GM06990 (cell line): ENCODE data around the gene ANKMY1.

Experiments
- DNase-seq: peaks from one replicate; pipeline ENCODE4 v3.0.0-alpha.2; 2011; ENCODE audit not compliant: insufficient read length; ENCODE audit errors: extremely low read depth
- H3K27me3 ChIP-seq: replicated peaks from 2 replicates; pipeline ENCODE4 v1.6.0; 2011; ENCODE audit warnings: low read length; ENCODE audit not compliant: control insufficient read depth, insufficient read depth
- H3K36me3 ChIP-seq: 2 replicates; pipeline ENCODE4 v1.5.1; 2011; ENCODE audit warnings: low read length; ENCODE audit not compliant: control insufficient read depth, insufficient read depth
- H3K4me3 ChIP-seq: replicated peaks from 2 replicates; pipeline ENCODE4 v1.5.1; 2011; ENCODE audit warnings: low read depth, mild to moderate bottlenecking, control low read depth, low read length
- TF ChIP-seq, protein P1 (sequence below): IDR thresholded peaks from 2 replicates; pipeline ENCODE4 v1.5.1; 2011; ENCODE audit warnings: low read length, control low read depth, mild to moderate bottlenecking, inconsistent platforms; ENCODE audit not compliant: insufficient read depth, poor library complexity, severe bottlenecking

ANKMY1 gene

DNA sequence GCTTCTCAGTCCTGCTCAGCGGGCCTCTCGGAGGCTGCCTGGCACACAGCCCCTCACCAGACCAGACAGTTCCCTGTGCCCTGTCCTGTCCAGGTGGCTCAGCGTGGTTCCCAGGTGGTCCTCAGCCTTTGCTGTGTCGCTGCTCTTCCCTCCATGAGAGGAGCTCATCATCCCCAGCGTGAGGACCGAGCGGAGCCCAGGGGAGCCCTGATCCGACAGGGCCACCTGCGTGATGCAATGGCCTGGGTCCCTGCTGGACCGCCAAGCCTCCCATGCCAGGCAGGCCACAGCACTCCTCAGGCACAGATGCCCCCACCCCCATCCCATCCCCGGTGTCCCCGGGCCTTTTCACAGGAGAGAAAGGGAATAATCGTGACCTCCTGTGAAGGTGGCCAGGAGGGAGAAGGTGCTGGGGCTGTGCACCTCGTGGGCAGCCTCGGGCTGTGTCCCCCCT, 118.1 kb downstream of the ANKMY1 start:
- TF ChIP-seq, protein P1, sequence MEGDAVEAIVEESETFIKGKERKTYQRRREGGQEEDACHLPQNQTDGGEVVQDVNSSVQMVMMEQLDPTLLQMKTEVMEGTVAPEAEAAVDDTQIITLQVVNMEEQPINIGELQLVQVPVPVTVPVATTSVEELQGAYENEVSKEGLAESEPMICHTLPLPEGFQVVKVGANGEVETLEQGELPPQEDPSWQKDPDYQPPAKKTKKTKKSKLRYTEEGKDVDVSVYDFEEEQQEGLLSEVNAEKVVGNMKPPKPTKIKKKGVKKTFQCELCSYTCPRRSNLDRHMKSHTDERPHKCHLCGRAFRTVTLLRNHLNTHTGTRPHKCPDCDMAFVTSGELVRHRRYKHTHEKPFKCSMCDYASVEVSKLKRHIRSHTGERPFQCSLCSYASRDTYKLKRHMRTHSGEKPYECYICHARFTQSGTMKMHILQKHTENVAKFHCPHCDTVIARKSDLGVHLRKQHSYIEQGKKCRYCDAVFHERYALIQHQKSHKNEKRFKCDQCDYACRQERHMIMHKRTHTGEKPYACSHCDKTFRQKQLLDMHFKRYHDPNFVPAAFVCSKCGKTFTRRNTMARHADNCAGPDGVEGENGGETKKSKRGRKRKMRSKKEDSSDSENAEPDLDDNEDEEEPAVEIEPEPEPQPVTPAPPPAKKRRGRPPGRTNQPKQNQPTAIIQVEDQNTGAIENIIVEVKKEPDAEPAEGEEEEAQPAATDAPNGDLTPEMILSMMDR, result no peak
- Histone ChIP-seq H3K4me3 (no peak overlapping the region), H3K36me3 (no peaks in the 10 kb centered on the region), H3K27me3 (peaks cover 1% of the 10 kb centered on the region; the same call in 1 of the 2 replicates)
- DNase-seq, result no peak

DNA sequence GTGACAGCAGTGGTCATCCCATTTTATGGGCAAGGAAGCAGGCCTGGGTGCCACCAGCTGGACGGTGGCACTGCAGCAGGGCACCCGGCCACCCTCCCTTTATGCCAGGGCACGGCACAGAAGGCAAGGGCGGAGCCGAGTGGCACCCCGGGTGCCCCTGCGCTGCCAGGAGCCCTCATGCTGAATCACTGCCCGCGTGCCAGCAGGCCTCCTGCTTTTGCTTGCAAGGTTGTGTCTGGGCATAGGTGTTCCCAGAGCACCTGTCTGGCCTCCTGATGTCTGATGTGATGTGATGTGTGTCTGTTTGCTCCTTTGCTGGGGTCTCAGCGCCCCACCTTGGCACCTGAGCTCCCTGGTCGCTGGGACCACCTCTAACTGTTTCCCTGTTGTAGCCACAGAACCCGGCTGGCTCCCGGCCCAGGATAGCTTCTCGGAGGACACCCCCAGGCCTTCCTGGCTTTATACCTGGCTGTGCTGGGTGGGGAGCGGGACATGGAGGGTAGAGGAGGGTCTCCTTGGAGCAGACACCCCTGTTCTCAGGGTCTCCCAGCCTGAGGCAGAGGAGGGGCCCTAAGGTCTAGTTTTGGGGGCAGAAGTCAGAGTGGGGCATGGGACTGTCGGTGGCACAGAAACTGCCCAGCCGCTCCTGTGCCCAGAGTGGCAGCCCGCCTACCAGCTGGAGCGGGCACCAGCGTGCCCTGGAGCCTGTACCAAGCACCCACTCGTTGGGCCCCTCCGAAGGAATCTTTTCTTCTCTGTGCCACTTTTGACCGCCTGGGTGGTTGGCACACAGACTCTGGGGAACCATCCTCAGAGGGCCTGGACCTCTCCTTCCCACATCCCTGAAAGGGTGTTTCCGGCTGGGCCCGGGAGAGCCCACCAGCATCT, 118.7 kb downstream of the ANKMY1 start:
- TF ChIP-seq, protein P1, result no peak
- Histone ChIP-seq H3K36me3 (no peaks in the 10 kb centered on the region), H3K27me3 (peaks cover 1% of the 10 kb centered on the region; the same call in 1 of the 2 replicates), H3K4me3 (no peak overlapping the region)
- DNase-seq, result no peak

DNA sequence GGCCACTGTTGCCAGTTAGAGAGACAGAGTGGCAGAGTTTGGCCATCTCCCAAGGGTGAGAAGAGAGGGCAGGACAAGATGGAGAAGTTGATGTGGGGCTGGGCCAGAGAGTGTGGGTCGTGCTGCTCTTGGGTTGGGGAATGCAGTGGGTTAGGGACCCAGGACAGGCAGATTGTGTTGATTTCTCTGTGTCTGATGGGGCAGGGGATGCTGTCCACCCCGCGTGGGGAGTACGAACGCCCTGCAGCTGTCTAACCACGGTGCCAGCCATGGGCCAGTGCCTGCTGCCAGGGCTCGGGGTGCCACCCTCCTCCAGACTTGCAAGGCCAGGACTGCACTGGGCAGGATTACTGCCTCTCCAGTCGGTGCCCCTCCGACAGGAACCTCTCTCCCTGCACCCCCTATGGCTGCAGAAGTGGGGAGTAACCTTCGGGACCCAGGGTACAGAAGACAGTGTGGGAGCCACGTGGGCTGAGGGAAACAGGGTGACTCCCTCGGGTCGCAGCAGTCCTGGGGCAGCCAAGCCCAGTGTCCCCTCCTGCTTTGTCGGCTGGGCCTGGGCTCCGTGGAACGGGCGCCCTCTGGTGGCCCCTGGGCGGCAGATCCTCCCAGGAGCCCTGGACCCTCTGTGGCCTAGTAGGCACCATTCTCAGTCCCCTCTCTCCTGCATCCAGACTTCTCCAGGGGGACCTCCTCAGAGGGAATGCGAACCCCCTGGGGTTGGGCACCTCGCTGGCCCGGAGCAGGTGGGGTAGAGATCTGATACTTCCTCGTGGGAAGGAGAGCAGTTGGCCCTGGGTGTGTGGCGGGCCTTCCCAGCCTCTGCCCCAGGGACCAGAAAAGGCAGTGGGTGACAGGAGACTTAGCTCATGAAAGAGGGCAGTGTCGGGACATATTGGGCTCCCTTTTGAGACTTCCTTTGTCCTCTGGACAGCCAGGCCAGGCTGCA, 119.7 kb downstream of the ANKMY1 start:
- H3K36me3 ChIP-seq, result no peaks in the 10 kb centered on the region
- TF ChIP-seq, protein P1, result peak; percentile 95
- H3K4me3 ChIP-seq, result no peak overlapping the region
- peak; percentile 56 for DNase-seq
- peaks cover 1% of the 10 kb centered on the region; the same call in 1 of the 2 replicates for H3K27me3 ChIP-seq

DNA sequence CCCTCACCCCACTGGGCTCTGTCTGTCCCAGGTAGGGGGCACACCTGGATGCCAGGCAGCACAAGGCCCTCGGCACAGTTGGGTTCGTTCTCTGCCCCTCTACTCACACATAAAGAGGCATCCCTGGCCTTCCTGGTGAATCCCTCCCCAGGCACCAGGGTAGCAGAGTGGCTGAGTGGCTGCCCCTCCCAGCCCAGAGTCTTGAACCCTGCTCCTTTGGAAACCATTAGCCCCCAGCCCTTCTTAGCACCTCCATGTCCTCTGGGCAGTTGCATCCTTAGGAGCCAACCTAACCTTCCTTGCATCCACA, 120.3 kb downstream of the ANKMY1 start:
- TF ChIP-seq, protein P1, result no peak
- Histone ChIP-seq H3K27me3 (peaks cover 1% of the 10 kb centered on the region; the same call in 1 of the 2 replicates), H3K36me3 (no peaks in the 10 kb centered on the region), H3K4me3 (no peak overlapping the region)
- no peak for DNase-seq

DNA sequence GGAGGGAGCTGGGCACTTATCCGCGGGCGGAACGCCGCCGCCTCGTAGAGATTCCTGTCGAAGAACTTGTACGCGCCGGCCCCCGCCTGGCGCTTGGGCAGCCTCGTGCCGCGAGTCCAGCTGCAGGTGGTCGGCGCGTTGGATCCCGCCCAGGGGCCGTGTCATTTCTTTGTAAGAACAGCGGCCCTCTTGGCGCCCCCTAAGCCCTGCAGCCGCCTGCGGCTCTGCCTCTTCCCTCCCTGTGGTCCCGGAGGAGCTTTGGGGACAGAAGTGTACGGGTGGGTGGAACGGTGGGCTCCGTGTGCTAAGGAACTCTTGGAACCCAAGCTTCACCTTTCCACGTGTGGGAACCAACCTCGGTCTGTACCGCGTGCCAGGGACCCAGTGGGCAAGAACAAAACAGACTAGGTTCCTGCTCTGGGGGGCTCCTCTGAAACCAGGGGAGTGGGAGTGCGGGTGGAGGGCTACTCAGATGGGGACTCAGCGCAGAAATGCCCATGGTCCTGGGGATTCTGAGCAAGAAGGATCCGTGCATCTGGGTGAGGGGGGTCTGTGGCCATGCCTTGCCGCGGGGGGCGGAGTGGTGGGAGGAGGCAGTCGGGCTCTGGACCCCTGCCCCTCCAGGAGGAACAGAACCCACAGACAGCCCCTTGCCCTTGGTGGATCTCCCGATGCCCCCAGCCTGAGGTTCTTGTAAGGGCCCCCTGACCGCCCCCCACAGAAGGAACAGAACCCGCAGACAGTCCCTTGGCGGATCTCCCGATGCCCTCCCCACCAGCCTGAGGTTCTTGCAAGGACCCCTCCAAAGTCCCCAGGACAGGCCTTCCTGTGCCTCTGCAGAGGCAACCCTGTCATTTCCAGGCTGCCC, 120.9 kb downstream of the ANKMY1 start:
- no peak overlapping the region for H3K4me3 ChIP-seq
- H3K36me3 ChIP-seq, result no peaks in the 10 kb centered on the region
- DNase-seq, result no peak
- TF ChIP-seq, protein P1, result no peak
- H3K27me3 ChIP-seq, result peaks cover 1% of the 10 kb centered on the region; the same call in 1 of the 2 replicates
